ENCODE measurements around the gene DPP6. TPM values are rescaled to one million over a fixed set of nuclear protein-coding genes. Genes with fewer than 3 reads are reported as not detected.

DPP6 gene
- total and polyA plus RNA-seq, 10 donors: 0.11 to 8.7 (median 3.0) TPM

- Histone ChIP-seq H3K27ac (no peak overlapping the region), H3K9me3 (peaks cover 0 to 18% (median 0%) of the 10 kb centered on the region in 8 donors), H3K4me3 (no peak overlapping the region), H3K4me1 (no peaks in the 10 kb centered on the region), H3K27me3 (replicated peaks in 1 of 7) (no peaks in the 10 kb centered on the region), H3K36me3 (no peaks in the 10 kb centered on the region)
- TF ChIP-seq POLR2AphosphoS5 (IDR thresholded peaks at IDR 0.05) (no peak), CTCF (IDR thresholded peaks at IDR 0.05 in 8 of 11, conservative IDR thresholded peaks at IDR 0.05 in 3 of 11) (no peak), POLR2A (IDR thresholded peaks at IDR 0.05) (no peak)
- WGBS, 5 donors: 57 to 86% (median 77%) methylated on average over 3 to 9 of the region's 9 CpGs
- no peak for DNase-seq
- intact Hi-C loops (cut with DNase I; ENCODE audit: low total_unique reads): no loop called here
Measured at GRCh38 chr7:154587792-154588191, 535.6 kb downstream of the DPP6 start.

- peaks cover 0 to 21% (median 0%) of the 10 kb centered on the region in 8 donors for H3K9me3 ChIP-seq
- 68 to 89% (median 77%) methylated on average over 5 to 6 of the region's 6 CpGs for WGBS, 5 donors
- H3K27me3 ChIP-seq (replicated peaks in 1 of 7): no peaks in the 10 kb centered on the region
- no peaks in the 10 kb centered on the region for H3K4me1 ChIP-seq
- no peak for TF ChIP-seq POLR2A (IDR thresholded peaks at IDR 0.05)
- TF ChIP-seq CTCF (IDR thresholded peaks at IDR 0.05 in 8 of 11, conservative IDR thresholded peaks at IDR 0.05 in 3 of 11): no peak
- no peak for TF ChIP-seq POLR2AphosphoS5 (IDR thresholded peaks at IDR 0.05)
- no peaks in the 10 kb centered on the region for H3K36me3 ChIP-seq
- DNase-seq: no peak
- H3K27ac ChIP-seq: no peak overlapping the region
- intact Hi-C loops (cut with DNase I; ENCODE audit: low total_unique reads): no loop called here
- H3K4me3 ChIP-seq: no peak overlapping the region
Measured at GRCh38 chr7:154591544-154591943, 539.3 kb downstream of the DPP6 start.

GRCh38 chr7:154592388-154592787, 540.2 kb downstream of the DPP6 start:
- no peak overlapping the region for H3K4me3 ChIP-seq
- 55 to 66% (median 63%) methylated on average over 16 of the region's 16 CpGs for WGBS, 5 donors
- intact Hi-C loops (cut with DNase I; ENCODE audit: low total_unique reads): no loop called here
- H3K9me3 ChIP-seq: peaks cover 0 to 21% (median 0%) of the 10 kb centered on the region in 8 donors
- TF ChIP-seq POLR2A (IDR thresholded peaks at IDR 0.05) (no peak), CTCF (IDR thresholded peaks at IDR 0.05 in 8 of 11, conservative IDR thresholded peaks at IDR 0.05 in 3 of 11) (no peak), POLR2AphosphoS5 (IDR thresholded peaks at IDR 0.05) (no peak)
- H3K27me3 ChIP-seq (replicated peaks in 1 of 7): no peaks in the 10 kb centered on the region
- no peak for DNase-seq
- no peak overlapping the region for H3K27ac ChIP-seq
- no peaks in the 10 kb centered on the region for H3K4me1 ChIP-seq
- no peaks in the 10 kb centered on the region for H3K36me3 ChIP-seq

GRCh38 chr7:154598396-154598795, 546.2 kb downstream of the DPP6 start:
- intact Hi-C loops (cut with DNase I; ENCODE audit: low total_unique reads): no loop called here
- DNase-seq: no peak
- Histone ChIP-seq H3K27ac (no peak overlapping the region), H3K27me3 (replicated peaks in 1 of 7) (no peaks in the 10 kb centered on the region), H3K4me3 (no peak overlapping the region), H3K9me3 (peaks cover 0 to 7% (median 0%) of the 10 kb centered on the region in 8 donors), H3K4me1 (no peaks in the 10 kb centered on the region), H3K36me3 (no peaks in the 10 kb centered on the region)
- no peak for TF ChIP-seq CTCF (IDR thresholded peaks at IDR 0.05 in 8 of 11, conservative IDR thresholded peaks at IDR 0.05 in 3 of 11)
- no peak for TF ChIP-seq POLR2AphosphoS5 (IDR thresholded peaks at IDR 0.05)
- no peak for TF ChIP-seq POLR2A (IDR thresholded peaks at IDR 0.05)
- WGBS, 5 donors: 66 to 81% (median 71%) methylated on average over 4 of the region's 4 CpGs
